Endothelial cell of umbilical vein (primary cell): ENCODE results near the gene DSCAML1. TPM values are rescaled to one million over a fixed set of nuclear protein-coding genes. Genes with fewer than 3 reads are reported as not detected.

ENCODE experiments used
- BruUV-seq: library from RNA; stranded (reverse); fragments of 400-500 nt; replicated peaks from 2 replicates; lab custom pipeline; 2021; lab: Mats Ljungman, UMichigan
- CTCF ChIA-PET: fragments of 300-600, 350-600 bp; sonication (Branson Sonifier 250); formaldehyde crosslinking; loops from one replicate; lab custom pipeline; 2021; ENCODE audit warnings: antibody characterized with exemption, inconsistent platforms; lab: Charles Lee
- POLR2A ChIA-PET: fragments of 300-600, 350-600 bp; sonication (Branson Sonifier 250); formaldehyde crosslinking; loops from one replicate; lab custom pipeline; 2021; ENCODE audit warnings: antibody characterized with exemption, inconsistent platforms; lab: Charles Lee
- DNase-seq: peaks from one replicate; pipeline ENCODE4 v3.0.0-alpha.2; 2011; ENCODE audit warnings: low read depth, low spot score
- FAIRE-seq: peaks from 2 replicates; lab custom pipeline; 2011; peaks lifted over from hg19 to GRCh38; lab: Jason Lieb, UNC
- H2AFZ ChIP-seq: 2 replicates; pipeline ENCODE4 v1.6.0; 2012; ENCODE audit warnings: low read depth, low read length, control low read depth, inconsistent platforms
- H3K27ac ChIP-seq: 2 replicates; pipeline ENCODE4 v1.5.1; 2011; ENCODE audit warnings: low read depth, mild to moderate bottlenecking, control low read depth, low read length, moderate library complexity; ENCODE audit not compliant: insufficient read depth
- H3K27me3 ChIP-seq, 2 experiments: 2 replicates each; pipeline versions ENCODE4 v1.6.0 to v1.6.1; 2011; ENCODE audit warnings: low read length in 2 of 2, mixed read lengths in 1 of 2; ENCODE audit not compliant: control insufficient read depth in 2 of 2, insufficient read depth in 2 of 2
- H3K36me3 ChIP-seq, 2 experiments: 2 replicates in 1 of 2; 3 replicates in 1 of 2; pipeline ENCODE4 v1.5.1; 2011; ENCODE audit warnings: low read length in 2 of 2, mild to moderate bottlenecking in 1 of 2, moderate library complexity in 1 of 2; ENCODE audit not compliant: control insufficient read depth in 2 of 2, insufficient read depth in 2 of 2; ENCODE audit errors: extremely low read depth in 1 of 2
- H3K4me1 ChIP-seq: 3 replicates; pipeline ENCODE4 v1.5.1; 2011; ENCODE audit warnings: mild to moderate bottlenecking, low read length; ENCODE audit not compliant: control insufficient read depth, insufficient read depth; ENCODE audit errors: extremely low read depth
- H3K4me2 ChIP-seq: 2 replicates; pipeline ENCODE4 v1.6.1; 2011; ENCODE audit warnings: low read length, control low read depth, mixed read lengths; ENCODE audit not compliant: insufficient read depth
- H3K4me3 ChIP-seq, 3 experiments: fragments of 200-600 bp in 1 of 3; sonication (generic), shearing (Covaris generic) in 1 of 3; replicated peaks in 1 of 3; 2 replicates each; pipeline ENCODE4 v1.5.1; 2011 to 2016; ENCODE audit warnings: control low read depth in 3 of 3, low read length in 3 of 3, mild to moderate bottlenecking in 2 of 3, inconsistent platforms in 1 of 3, low read depth in 1 of 3, moderate library complexity in 1 of 3; ENCODE audit not compliant: insufficient read depth in 1 of 3
- H3K79me2 ChIP-seq: 2 replicates; pipeline ENCODE4 v1.6.0; 2012; ENCODE audit warnings: low read length, inconsistent platforms; ENCODE audit not compliant: control insufficient read depth, insufficient read depth
- H3K9ac ChIP-seq: replicated peaks from 2 replicates; pipeline ENCODE3; 2011; ENCODE audit warnings: low read length, control low read depth; ENCODE audit not compliant: insufficient read depth; ENCODE audit errors: extremely low read depth
- H3K9me1 ChIP-seq: replicated peaks from 3 replicates; pipeline ENCODE4 v1.6.0; 2011; ENCODE audit warnings: mild to moderate bottlenecking, low read length; ENCODE audit not compliant: control insufficient read depth, insufficient read depth; ENCODE audit errors: extremely low read depth
- H3K9me3 ChIP-seq: replicated peaks from 2 replicates; pipeline ENCODE4 v1.5.1; 2012; ENCODE audit warnings: low read length, inconsistent platforms; ENCODE audit not compliant: control insufficient read depth, insufficient read depth
- H4K20me1 ChIP-seq: replicated peaks from 2 replicates; pipeline ENCODE3; 2011; ENCODE audit warnings: mild to moderate bottlenecking, low read length; ENCODE audit not compliant: control insufficient read depth, insufficient read depth; ENCODE audit errors: extremely low read depth
- FOS ChIP-seq: IDR thresholded peaks from 2 replicates; pipeline ENCODE4 v1.6.1; 2011; ENCODE audit warnings: mild to moderate bottlenecking, low read length, moderate library complexity, borderline replicate concordance; ENCODE audit not compliant: insufficient read depth
- GATA2 ChIP-seq: IDR thresholded peaks from 2 replicates; pipeline ENCODE4 v1.7.0; 2011; ENCODE audit warnings: low read depth, mild to moderate bottlenecking, moderate library complexity, mixed read lengths, low read length; ENCODE audit not compliant: insufficient read length, insufficient read depth
- JUN ChIP-seq: IDR thresholded peaks from 2 replicates; pipeline ENCODE4 v1.6.1; 2011; ENCODE audit warnings: borderline replicate concordance, low read depth; ENCODE audit not compliant: insufficient read length, insufficient read depth
- MYC ChIP-seq: IDR thresholded peaks from one replicate; pipeline ENCODE4 v1.6.1; 2011; ENCODE audit warnings: mild to moderate bottlenecking, low read depth, low read length
- POLR2A ChIP-seq: IDR thresholded peaks from 2 replicates; pipeline ENCODE4 v1.6.1; 2012; ENCODE audit warnings: low read depth, mild to moderate bottlenecking, control low read depth, low read length
- dilution Hi-C: fragments of 300-500 bp; cut with MboI; formaldehyde crosslinking; loops from one replicate; pipeline ENCODE4 v1.15.0; 2019; ENCODE audit warnings: low sequenced_read_pairs; ENCODE audit not compliant: extremely low pct_ligation_motif_present
- intact Hi-C: fragments of 100-400 bp; cut with micrococcal nuclease; formaldehyde crosslinking; loops from one replicate; pipeline ENCODE4 v1.10.0; 2022
- polyA plus RNA-seq, 4 experiments: library from polyadenylated mRNA; depleted of rRNA in 3 of 4; stranded (reverse) in 3 of 4; unstranded in 1 of 4; fragments of >200 nt; gene quantifications; 2 replicates each; pipeline versions ENCODE4 v1.2.1 to v1.2.3, GENCODE V29; 2011 to 2012; ENCODE audit warnings: missing spikeins in 1 of 4
- total RNA-seq: library from RNA; stranded (reverse); gene quantifications from 2 replicates; pipeline ENCODE4 v1.2.3, GENCODE V29; 2021
- TF ChIP-seq, protein P1 (sequence below), 2 donors: IDR thresholded peaks; 1 replicate in 1 of 2; 2 replicates in 1 of 2; pipeline ENCODE4 v1.5.1; 2011; ENCODE audit warnings: low read length in 2 of 2, mild to moderate bottlenecking in 2 of 2, moderate library complexity in 2 of 2, control low read depth in 1 of 2, inconsistent platforms in 1 of 2, low read depth in 1 of 2; ENCODE audit not compliant: insufficient read depth in 1 of 2; ENCODE audit errors: extremely low read depth in 1 of 2

DSCAML1 gene
- total and polyA plus RNA-seq, 2 donors (not counting 3 experiments of a cell fraction or from before 2014, with no cell fraction given) = not detected

DNA sequence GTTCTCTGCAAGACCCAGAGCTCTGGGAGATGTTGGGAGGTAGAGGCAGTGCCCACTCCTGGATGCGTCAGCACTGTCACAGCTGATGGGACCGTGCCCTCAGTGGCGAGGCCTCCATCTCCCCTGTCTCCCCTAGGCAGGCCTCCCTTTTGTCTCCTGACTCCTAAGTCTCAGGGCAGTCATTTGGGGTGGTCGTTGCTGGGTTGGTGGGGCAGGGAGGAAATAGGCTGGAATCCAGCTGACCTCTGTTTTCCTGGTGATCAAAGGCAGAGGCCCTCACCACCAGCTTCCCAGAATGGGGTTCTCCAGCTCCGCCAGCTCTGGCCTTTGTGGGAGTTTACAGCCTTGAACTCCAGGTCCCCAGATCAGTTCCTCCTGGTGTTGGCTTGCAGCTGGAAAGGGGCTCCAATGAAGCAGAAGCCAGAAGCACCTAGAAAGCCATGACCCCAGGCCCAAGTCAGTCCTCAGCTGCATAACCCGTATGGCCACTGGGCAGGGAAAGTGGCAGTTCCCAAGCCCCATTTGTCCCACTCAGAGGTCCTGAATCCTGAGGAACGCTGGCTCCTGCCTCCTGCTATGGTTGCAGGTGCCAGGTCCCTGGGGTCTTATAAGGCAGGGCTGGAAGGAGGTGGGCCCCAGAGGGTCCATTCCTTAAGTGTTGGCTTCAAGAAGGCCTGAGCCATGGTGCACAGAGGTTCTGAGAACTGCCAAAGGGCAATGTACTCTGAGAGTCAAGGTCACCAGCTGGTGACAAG lies 34.8 kb upstream of the DSCAML1 start:
- ChIA-PET CTCF (interaction anchor here (1.3 kb wide), 1 partner anchor 115 kb away, joined by 6 read pairs; no protein-coding TSS in a partner anchor), POLR2A (no interaction called here)
- H3K27ac ChIP-seq = no peak overlapping the region
- FAIRE-seq (no peak), DNase-seq (no peak)
- H3K9me1 ChIP-seq = no peaks in the 10 kb centered on the region
- no peaks in the 10 kb centered on the region for H4K20me1 ChIP-seq
- H2AFZ ChIP-seq = no peak overlapping the region
- H3K4me3 ChIP-seq = no peak overlapping the region
- intact Hi-C loops = no loop called here
- dilution Hi-C loops = no loop called here
- no peak overlapping the region for H3K4me2 ChIP-seq
- peaks cover 13% of the 10 kb centered on the region for H3K4me1 ChIP-seq
- TF ChIP-seq POLR2A (no peak), JUN (no peak), FOS (no peak), GATA2 (no peak), MYC (no peak)
- TF ChIP-seq, protein P1, sequence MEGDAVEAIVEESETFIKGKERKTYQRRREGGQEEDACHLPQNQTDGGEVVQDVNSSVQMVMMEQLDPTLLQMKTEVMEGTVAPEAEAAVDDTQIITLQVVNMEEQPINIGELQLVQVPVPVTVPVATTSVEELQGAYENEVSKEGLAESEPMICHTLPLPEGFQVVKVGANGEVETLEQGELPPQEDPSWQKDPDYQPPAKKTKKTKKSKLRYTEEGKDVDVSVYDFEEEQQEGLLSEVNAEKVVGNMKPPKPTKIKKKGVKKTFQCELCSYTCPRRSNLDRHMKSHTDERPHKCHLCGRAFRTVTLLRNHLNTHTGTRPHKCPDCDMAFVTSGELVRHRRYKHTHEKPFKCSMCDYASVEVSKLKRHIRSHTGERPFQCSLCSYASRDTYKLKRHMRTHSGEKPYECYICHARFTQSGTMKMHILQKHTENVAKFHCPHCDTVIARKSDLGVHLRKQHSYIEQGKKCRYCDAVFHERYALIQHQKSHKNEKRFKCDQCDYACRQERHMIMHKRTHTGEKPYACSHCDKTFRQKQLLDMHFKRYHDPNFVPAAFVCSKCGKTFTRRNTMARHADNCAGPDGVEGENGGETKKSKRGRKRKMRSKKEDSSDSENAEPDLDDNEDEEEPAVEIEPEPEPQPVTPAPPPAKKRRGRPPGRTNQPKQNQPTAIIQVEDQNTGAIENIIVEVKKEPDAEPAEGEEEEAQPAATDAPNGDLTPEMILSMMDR (IDR thresholded peaks at IDR 0.05; ENCODE audit: extremely low read depth in 1 of 2, insufficient read depth in 1 of 2, low read depth in 1 of 2, low read length in 2 of 2) = no peak
- H3K9ac ChIP-seq = no peak overlapping the region
- H3K79me2 ChIP-seq = no peaks in the 10 kb centered on the region
- no peaks in the 10 kb centered on the region for H3K9me3 ChIP-seq
- no peaks in the 10 kb centered on the region for H3K36me3 ChIP-seq
- H3K27me3 ChIP-seq = peaks cover 0 to 3% of the 10 kb centered on the region in 2 experiments
- BruUV-seq = no TSS peak
